ENCODE measurements around the gene CTNNBL1. TPM values are rescaled to one million over a fixed set of nuclear protein-coding genes. Genes with fewer than 3 reads are reported as not detected.

CTNNBL1 gene
- polyA plus RNA-seq, 1 of the 3 experiments (the other 2 are of a cell fraction), result 29.5 TPM

DNA sequence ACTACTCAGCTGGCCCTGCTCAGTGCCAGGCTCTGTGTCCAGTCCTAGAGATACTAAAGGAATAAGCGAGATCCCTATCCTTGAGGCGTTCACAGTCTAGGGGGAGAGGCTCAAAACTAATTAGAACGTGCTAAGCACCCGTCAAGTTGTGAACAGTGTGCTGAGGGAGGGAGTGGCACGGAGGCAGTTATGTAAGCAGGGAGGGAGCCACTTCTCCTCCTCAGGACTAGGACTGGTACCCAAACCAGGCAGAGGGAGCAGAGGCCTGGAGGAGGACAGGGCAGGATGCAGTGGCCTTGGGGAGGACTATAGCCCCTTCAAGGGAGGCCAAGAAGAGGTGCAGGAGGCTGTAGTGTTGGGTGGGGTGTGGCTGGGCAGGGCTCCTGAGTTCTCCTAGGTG lies 169.5 kb downstream of the CTNNBL1 start:
- POLR2A ChIA-PET, result no interaction called here

GRCh38 chr20:37864298-37864697 lies 170.5 kb downstream of the CTNNBL1 start:
- no peak overlapping the region for H2AFZ ChIP-seq (ENCODE audit: low read depth)
- no peaks in the 10 kb centered on the region for H3K27me3 ChIP-seq (ENCODE audit: insufficient read depth)
- no peak overlapping the region for H3K4me2 ChIP-seq
- H4K20me1 ChIP-seq (ENCODE audit: insufficient read depth), result no peaks in the 10 kb centered on the region
- H3F3A ChIP-seq (replicated peaks; ENCODE audit: insufficient read depth), result no peaks in the 10 kb centered on the region
- 70% methylated on average over 8 of the region's 8 CpGs for WGBS (ENCODE audit: low lambda C conversion rate)
- no peak overlapping the region for H3K9ac ChIP-seq
- no peak overlapping the region for H3K27ac ChIP-seq (ENCODE audit: low read depth in 2 of 2, low read length in 1 of 2)
- H3K4me3 ChIP-seq (ENCODE audit: low read depth in 2 of 2, low read length in 1 of 2), result no peak overlapping the region
- ChIA-PET POLR2A (no interaction called here), CTCF (interaction anchor here (0.6 to 1.4 kb wide), 4 partner anchors 11 to 300 kb away, joined by 3 to 4 read pairs (median 3); no protein-coding TSS in a partner anchor)
- H3K9me3 ChIP-seq, result no peaks in the 10 kb centered on the region
- peaks cover 0 to 11% of the 10 kb centered on the region in 2 experiments; a peak in 2 of 4 replicates for H3K4me1 ChIP-seq (ENCODE audit: control insufficient read depth in 1 of 2, insufficient read depth in 2 of 2, low read depth in 1 of 2, low read length in 1 of 2)
- TF ChIP-seq FOXM1 (IDR thresholded peaks at IDR 0.05; ENCODE audit: low read depth) (no peak), EP300 (IDR thresholded peaks at IDR 0.05; ENCODE audit: borderline replicate concordance in 1 of 2, low read depth in 1 of 2, low read length in 1 of 2) (no peak), TAF1 (IDR thresholded peaks at IDR 0.05; ENCODE audit: borderline replicate concordance, low read depth, low read length) (no peak), GABPA (IDR thresholded peaks at IDR 0.05; ENCODE audit: low read depth) (no peak), RFX5 (IDR thresholded peaks at IDR 0.05; ENCODE audit: low read length) (no peak), JUND (IDR thresholded peaks at IDR 0.05) (no peak), CTCF (IDR thresholded peaks at IDR 0.05) (no peak), ELF1 (IDR thresholded peaks at IDR 0.05) (no peak), TEAD4 (IDR thresholded peaks at IDR 0.05; ENCODE audit: borderline replicate concordance, insufficient read depth) (no peak), FOXJ3 (CRISPR knock-in tag; IDR thresholded peaks at IDR 0.05) (no peak), SMC3 (IDR thresholded peaks at IDR 0.05; ENCODE audit: low read depth, low read length) (no peak), EZH2phosphoT487 (IDR thresholded peaks at IDR 0.05; ENCODE audit: borderline replicate concordance, low read depth) (no peak), RAD21 (IDR thresholded peaks at IDR 0.05; ENCODE audit: low read length) (no peak), MXI1 (IDR thresholded peaks at IDR 0.05; ENCODE audit: low read depth, low read length) (no peak)
- TF ChIP-seq, protein P1, sequence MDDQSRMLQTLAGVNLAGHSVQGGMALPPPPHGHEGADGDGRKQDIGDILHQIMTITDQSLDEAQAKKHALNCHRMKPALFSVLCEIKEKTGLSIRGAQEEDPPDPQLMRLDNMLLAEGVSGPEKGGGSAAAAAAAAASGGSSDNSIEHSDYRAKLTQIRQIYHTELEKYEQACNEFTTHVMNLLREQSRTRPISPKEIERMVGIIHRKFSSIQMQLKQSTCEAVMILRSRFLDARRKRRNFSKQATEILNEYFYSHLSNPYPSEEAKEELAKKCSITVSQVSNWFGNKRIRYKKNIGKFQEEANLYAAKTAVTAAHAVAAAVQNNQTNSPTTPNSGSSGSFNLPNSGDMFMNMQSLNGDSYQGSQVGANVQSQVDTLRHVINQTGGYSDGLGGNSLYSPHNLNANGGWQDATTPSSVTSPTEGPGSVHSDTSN (IDR thresholded peaks at IDR 0.05), result no peak
- TF ChIP-seq, protein P2, sequence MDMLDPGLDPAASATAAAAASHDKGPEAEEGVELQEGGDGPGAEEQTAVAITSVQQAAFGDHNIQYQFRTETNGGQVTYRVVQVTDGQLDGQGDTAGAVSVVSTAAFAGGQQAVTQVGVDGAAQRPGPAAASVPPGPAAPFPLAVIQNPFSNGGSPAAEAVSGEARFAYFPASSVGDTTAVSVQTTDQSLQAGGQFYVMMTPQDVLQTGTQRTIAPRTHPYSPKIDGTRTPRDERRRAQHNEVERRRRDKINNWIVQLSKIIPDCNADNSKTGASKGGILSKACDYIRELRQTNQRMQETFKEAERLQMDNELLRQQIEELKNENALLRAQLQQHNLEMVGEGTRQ (IDR thresholded peaks at IDR 0.05; ENCODE audit: borderline replicate concordance, low read depth, low read length), result no peak
- TF ChIP-seq, protein P3, sequence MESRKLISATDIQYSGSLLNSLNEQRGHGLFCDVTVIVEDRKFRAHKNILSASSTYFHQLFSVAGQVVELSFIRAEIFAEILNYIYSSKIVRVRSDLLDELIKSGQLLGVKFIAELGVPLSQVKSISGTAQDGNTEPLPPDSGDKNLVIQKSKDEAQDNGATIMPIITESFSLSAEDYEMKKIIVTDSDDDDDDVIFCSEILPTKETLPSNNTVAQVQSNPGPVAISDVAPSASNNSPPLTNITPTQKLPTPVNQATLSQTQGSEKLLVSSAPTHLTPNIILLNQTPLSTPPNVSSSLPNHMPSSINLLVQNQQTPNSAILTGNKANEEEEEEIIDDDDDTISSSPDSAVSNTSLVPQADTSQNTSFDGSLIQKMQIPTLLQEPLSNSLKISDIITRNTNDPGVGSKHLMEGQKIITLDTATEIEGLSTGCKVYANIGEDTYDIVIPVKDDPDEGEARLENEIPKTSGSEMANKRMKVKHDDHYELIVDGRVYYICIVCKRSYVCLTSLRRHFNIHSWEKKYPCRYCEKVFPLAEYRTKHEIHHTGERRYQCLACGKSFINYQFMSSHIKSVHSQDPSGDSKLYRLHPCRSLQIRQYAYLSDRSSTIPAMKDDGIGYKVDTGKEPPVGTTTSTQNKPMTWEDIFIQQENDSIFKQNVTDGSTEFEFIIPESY (IDR thresholded peaks at IDR 0.05; ENCODE audit: borderline replicate concordance, low read depth), result no peak
- H3K79me2 ChIP-seq (ENCODE audit: insufficient read depth), result no peaks in the 10 kb centered on the region
- DNase-seq, result no peak
- no peaks in the 10 kb centered on the region for H3K9me2 ChIP-seq
- peaks cover 3 to 27% of the 10 kb centered on the region in 2 experiments for H3K36me3 ChIP-seq (replicated peaks in 1 of 2; ENCODE audit: control insufficient read depth in 1 of 2, insufficient read depth in 2 of 2, low read length in 1 of 2)

More for the DNA sequence above, 169.5 kb downstream of the CTNNBL1 start:
- Histone ChIP-seq H2AFZ (ENCODE audit: low read depth) (no peak overlapping the region), H3K27ac (ENCODE audit: low read depth in 2 of 2, low read length in 1 of 2) (no peak overlapping the region), H3K36me3 (replicated peaks in 1 of 2; ENCODE audit: control insufficient read depth in 1 of 2, insufficient read depth in 2 of 2, low read length in 1 of 2) (peaks cover 3 to 27% of the 10 kb centered on the region in 2 experiments), H3K27me3 (ENCODE audit: insufficient read depth) (no peaks in the 10 kb centered on the region), H3K4me1 (ENCODE audit: control insufficient read depth in 1 of 2, insufficient read depth in 2 of 2, low read depth in 1 of 2, low read length in 1 of 2) (peaks cover 0 to 1% of the 10 kb centered on the region in 2 experiments; a peak in 2 of 4 replicates), H3K4me2 (no peak overlapping the region), H3K4me3 (ENCODE audit: low read depth in 2 of 2, low read length in 1 of 2) (no peak overlapping the region), H3K9me3 (no peaks in the 10 kb centered on the region), H3K9me2 (no peaks in the 10 kb centered on the region), H3K79me2 (ENCODE audit: insufficient read depth) (no peaks in the 10 kb centered on the region), H3K9ac (no peak overlapping the region), H4K20me1 (ENCODE audit: insufficient read depth) (no peaks in the 10 kb centered on the region), H3F3A (replicated peaks; ENCODE audit: insufficient read depth) (no peaks in the 10 kb centered on the region)
- CTCF ChIA-PET, result interaction anchor here (1.0 kb wide), 1 partner anchor 18 kb away, joined by 3 read pairs; no protein-coding TSS in a partner anchor
- 98% methylated on average over 5 of the region's 5 CpGs for WGBS (ENCODE audit: low lambda C conversion rate)
- no peak for TF ChIP-seq MXI1 (IDR thresholded peaks at IDR 0.05; ENCODE audit: low read depth, low read length)
- no peak for DNase-seq

Measured in SK-N-SH (cell line).